HCT116 (cell line): ENCODE data around the gene MLXIPL. TPM values are rescaled to one million over a fixed set of nuclear protein-coding genes. Genes with fewer than 3 reads are reported as not detected.

Source experiments
- ATAC-seq: fragments of 200-7000 bp; cut with Tn5 transposase; 2 replicates; pipeline ENCODE4 v1.9.1; 2020; ENCODE audit warnings: mild to moderate bottlenecking, moderate library complexity
- BruUV-seq: library from RNA; stranded (reverse); fragments of 400-500 nt; replicated peaks from 2 replicates; lab custom pipeline; 2021; lab: Mats Ljungman, UMichigan
- CTCF ChIA-PET: fragments of 300-600 bp; sonication (Branson Sonifier 250); formaldehyde crosslinking; loops from one replicate; lab custom pipeline; 2021; ENCODE audit warnings: antibody characterized with exemption; lab: Charles Lee
- POLR2A ChIA-PET: fragments of 300-600, 350-600 bp; sonication (Branson Sonifier 250); formaldehyde crosslinking; loops from one replicate; lab custom pipeline; 2021; ENCODE audit warnings: antibody characterized with exemption; lab: Charles Lee
- RAD21 ChIA-PET, 2 experiments: fragments of 300-600 bp; sonication (Branson Sonifier 250); formaldehyde crosslinking; loops; one replicate each; lab custom pipeline; 2023; ENCODE audit warnings: low total read pairs in 2 of 2; ENCODE audit not compliant: uncharacterized antibody in 2 of 2, unreplicated experiment in 2 of 2, low non-redundant PET in 1 of 2; lab: Charles Lee
- DNase-seq: peaks from one replicate; pipeline ENCODE4 v3.0.0-alpha.2; 2010; ENCODE audit warnings: low read depth, low spot score
- H2AFZ ChIP-seq: fragments of 200-600 bp; shearing (Covaris generic), sonication (generic); 2 replicates; pipeline ENCODE4 v1.6.1; 2017; ENCODE audit warnings: low read depth, mixed run types, mixed read lengths, antibody characterized with exemption, low read length; ENCODE audit not compliant: poor library complexity, severe bottlenecking
- H3K27ac ChIP-seq: 2 replicates; pipeline ENCODE4 v1.5.1; 2012; ENCODE audit warnings: low read depth, low read length
- H3K27me3 ChIP-seq: fragments of 200-600 bp; sonication (generic); 2 replicates; pipeline ENCODE4 v1.6.1; 2016; ENCODE audit warnings: mixed run types, low read length, mixed read lengths; ENCODE audit not compliant: insufficient read depth
- H3K36me3 ChIP-seq, 2 experiments: fragments of 200-500 bp in 1 of 2; fragments of 200-600 bp in 1 of 2; sonication (Bioruptor generic) in 1 of 2; sonication (generic) in 1 of 2; 2 replicates each; pipeline versions ENCODE4 v1.5.1 to v1.6.1; 2014 to 2016; ENCODE audit warnings: low read length in 2 of 2, inconsistent platforms in 1 of 2, mixed read lengths in 1 of 2, mixed run types in 1 of 2; ENCODE audit not compliant: insufficient read depth in 2 of 2, control insufficient read depth in 1 of 2
- H3K4me1 ChIP-seq, 2 experiments: fragments of 200-600 bp in 1 of 2; sonication (generic) in 1 of 2; 2 replicates each; pipeline versions ENCODE4 v1.5.1 to v1.6.1; 2012 to 2017; ENCODE audit warnings: low read length in 2 of 2, inconsistent platforms in 1 of 2, mild to moderate bottlenecking in 1 of 2, mixed read lengths in 1 of 2, mixed run types in 1 of 2, moderate library complexity in 1 of 2; ENCODE audit not compliant: insufficient read depth in 2 of 2, control insufficient read depth in 1 of 2
- H3K4me2 ChIP-seq: fragments of 200-600 bp; sonication (generic); 2 replicates; pipeline ENCODE4 v1.6.1; 2017; ENCODE audit warnings: mixed run types, low read length, mixed read lengths
- H3K4me3 ChIP-seq, 2 experiments: fragments of 200-600 bp in 1 of 2; sonication (generic) in 1 of 2; replicated peaks in 1 of 2; 2 replicates each; pipeline ENCODE4 v1.5.1; 2011 to 2016; ENCODE audit warnings: low read length in 2 of 2, control low read depth in 1 of 2, low read depth in 1 of 2, mild to moderate bottlenecking in 1 of 2, mixed read lengths in 1 of 2, mixed run types in 1 of 2
- H3K79me2 ChIP-seq: fragments of 200-600 bp; sonication (generic); 2 replicates; pipeline ENCODE4 v1.6.1; 2017; ENCODE audit warnings: mild to moderate bottlenecking, mixed run types, low read length, moderate library complexity, mixed read lengths; ENCODE audit not compliant: insufficient read depth
- H3K9ac ChIP-seq: fragments of 200-600 bp; sonication (generic); 2 replicates; pipeline ENCODE4 v1.6.1; 2016; ENCODE audit warnings: low read length, mixed read lengths
- H3K9me2 ChIP-seq: fragments of 200-600 bp; sonication (generic), shearing (Covaris generic); 2 replicates; pipeline ENCODE4 v1.6.1; 2017; ENCODE audit warnings: mixed run types, mild to moderate bottlenecking, moderate library complexity; ENCODE audit not compliant: insufficient read depth
- H3K9me3 ChIP-seq, 2 experiments: fragments of 200-500 bp in 1 of 2; fragments of 200-600 bp in 1 of 2; sonication (Bioruptor generic) in 1 of 2; sonication (generic) in 1 of 2; 2 replicates each; pipeline ENCODE4 v1.6.1; 2014 to 2017; ENCODE audit warnings: low read length in 2 of 2, mixed read lengths in 2 of 2, inconsistent platforms in 1 of 2, low read depth in 1 of 2, mild to moderate bottlenecking in 1 of 2, mixed run types in 1 of 2, moderate library complexity in 1 of 2; ENCODE audit not compliant: control insufficient read depth in 1 of 2, insufficient read depth in 1 of 2
- H4K20me1 ChIP-seq: fragments of 200-600 bp; sonication (generic), shearing (Covaris generic); 2 replicates; pipeline ENCODE4 v1.6.1; 2017; ENCODE audit warnings: mixed run types, mild to moderate bottlenecking, moderate library complexity; ENCODE audit not compliant: insufficient read depth
- ATF3 ChIP-seq: IDR thresholded peaks from 2 replicates; pipeline ENCODE4 v1.6.1; 2012
- CBX3 ChIP-seq: IDR thresholded peaks from 2 replicates; pipeline ENCODE4 v1.6.1; 2012; ENCODE audit warnings: low read depth
- CEBPB ChIP-seq: IDR thresholded peaks from 2 replicates; pipeline ENCODE4 v1.6.1; 2012; ENCODE audit warnings: low read depth
- CTCF ChIP-seq, 3 experiments: fragments of 200-600 bp in 1 of 3; sonication (generic) in 1 of 3; IDR thresholded peaks in 2 of 3; conservative IDR thresholded peaks in 1 of 3; 2 replicates each; pipeline ENCODE4 v1.5.1; 2012 to 2017; ENCODE audit warnings: low read depth in 2 of 3, low read length in 2 of 3, antibody characterized with exemption in 1 of 3, borderline replicate concordance in 1 of 3, control low read depth in 1 of 3, mild to moderate bottlenecking in 1 of 3, mixed read lengths in 1 of 3, mixed run types in 1 of 3, moderate library complexity in 1 of 3; ENCODE audit not compliant: insufficient read depth in 1 of 3
- EZH2phosphoT487 ChIP-seq: fragments of 200-600 bp; IDR thresholded peaks from 2 replicates; pipeline ENCODE4 v1.6.1; 2018; ENCODE audit warnings: antibody characterized with exemption, borderline replicate concordance
- SIN3A ChIP-seq: IDR thresholded peaks from 2 replicates; pipeline ENCODE4 v1.6.1; 2012; ENCODE audit warnings: low read depth
- SRF ChIP-seq: IDR thresholded peaks from 2 replicates; pipeline ENCODE4 v1.6.1; 2012; ENCODE audit warnings: low read depth
- TCF7L2 ChIP-seq: IDR thresholded peaks from 2 replicates; pipeline ENCODE4 v1.7.0; 2011; ENCODE audit warnings: borderline replicate concordance, inconsistent platforms; ENCODE audit not compliant: insufficient read depth, insufficient read length; ENCODE audit errors: extremely low read depth
- YY1 ChIP-seq: IDR thresholded peaks from 2 replicates; pipeline ENCODE4 v1.6.1; 2011; ENCODE audit warnings: low read length, low read depth, moderate library complexity, mild to moderate bottlenecking; ENCODE audit not compliant: insufficient replicate concordance; ENCODE audit errors: extremely low read depth
- ZNF274 ChIP-seq: fragments of 200-500 bp; sonication (Bioruptor generic); IDR thresholded peaks from 2 replicates; pipeline ENCODE4 v1.6.1; 2014; ENCODE audit warnings: mild to moderate bottlenecking, low read depth, low read length, inconsistent platforms
- intact Hi-C: fragments of 100-400 bp; cut with micrococcal nuclease; formaldehyde crosslinking; loops from 2 replicates; pipeline ENCODE4 v1.10.0; 2022
- total RNA-seq: library from RNA; stranded (reverse); gene quantifications from one replicate; pipeline ENCODE4 v1.2.1, GENCODE V29; 2021; ENCODE audit not compliant: unreplicated experiment

MLXIPL gene
- total RNA-seq, 1 experiment from 2014 or later = 79.4 TPM

GRCh38 chr7:73570521-73570920 lies 53.8 kb downstream of the MLXIPL start:
- Histone ChIP-seq H2AFZ (no peak overlapping the region), H3K27ac (no peak overlapping the region), H3K9me2 (no peaks in the 10 kb centered on the region), H3K27me3 (no peaks in the 10 kb centered on the region), H3K79me2 (peaks cover 28% of the 10 kb centered on the region; the same call in 1 of the 2 replicates), H4K20me1 (no peaks in the 10 kb centered on the region), H3K4me2 (no peak overlapping the region), H3K4me1 (peaks cover 0 to under 1% of the 10 kb centered on the region in 2 experiments; a peak in 1 of 4 replicates), H3K9me3 (no peaks in the 10 kb centered on the region), H3K4me3 (no peak overlapping the region), H3K9ac (no peak overlapping the region), H3K36me3 (peaks cover 48 to 51% of the 10 kb centered on the region in 2 experiments)
- ChIA-PET CTCF (no interaction called here), POLR2A (no interaction called here), RAD21 (no interaction called here)
- DNase-seq = no peak
- BruUV-seq = no TSS peak
- intact Hi-C loops = no loop called here
- ATAC-seq = no peak
- TF ChIP-seq ATF3 = no peak
- TF ChIP-seq CBX3 = no peak
- TF ChIP-seq ZNF274 = no peak
- TF ChIP-seq CTCF (IDR thresholded peaks at IDR 0.05 in 2 of 3, conservative IDR thresholded peaks at IDR 0.05 in 1 of 3; ENCODE audit: borderline replicate concordance in 1 of 3, insufficient read depth in 1 of 3, low read depth in 2 of 3, low read length in 2 of 3) = no peak
- TF ChIP-seq EZH2phosphoT487 = no peak
- no peak for TF ChIP-seq YY1
- no peak for TF ChIP-seq TCF7L2
- no peak for TF ChIP-seq SIN3A
- TF ChIP-seq CEBPB = no peak
- no peak for TF ChIP-seq SRF
